Stomach (tissue), 9 donors: ENCODE measurements around the gene COMMD9. TPM values are rescaled to one million over a fixed set of nuclear protein-coding genes. Genes with fewer than 3 reads are reported as not detected.

ENCODE experiments used
- DNase-seq, 2 donors: peaks; one replicate each; pipeline versions ENCODE4 v3.0.0 to v3.0.0-alpha.2; 2013 to 2019
- H3K27ac ChIP-seq, 5 donors: fragments of 200-600 bp in 4 of 5; sonication (generic) in 4 of 5; one replicate each; pipeline ENCODE4 v1.5.1; 2013 to 2019; ENCODE audit warnings: mild to moderate bottlenecking in 1 of 5, moderate library complexity in 1 of 5
- H3K27me3 ChIP-seq, 3 donors: fragments of 200-600 bp; sonication (generic); one replicate each; pipeline ENCODE4 v1.5.1; 2017 to 2019; ENCODE audit warnings: mixed run types in 1 of 3
- H3K36me3 ChIP-seq, 4 donors: fragments of 200-600 bp; sonication (generic); 1 replicate in 3 of 4; 2 replicates in 1 of 4; pipeline ENCODE4 v1.5.1; 2016 to 2019
- H3K4me1 ChIP-seq, 4 donors: fragments of 200-600 bp; sonication (generic); one replicate each; pipeline ENCODE4 v1.5.1; 2016 to 2019
- H3K4me3 ChIP-seq, 4 donors: fragments of 200-600 bp; sonication (generic) in 3 of 4; one replicate each; pipeline ENCODE4 v1.5.1; 2016 to 2019; ENCODE audit warnings: mild to moderate bottlenecking in 1 of 4
- H3K9me3 ChIP-seq, 4 donors: fragments of 200-600 bp; sonication (generic); one replicate each; pipeline ENCODE4 v1.5.1; 2016 to 2019
- EP300 ChIP-seq: sonication (generic); formaldehyde crosslinking; IDR thresholded peaks from one replicate; pipeline ENCODE4 v1.6.1; 2017; ENCODE audit warnings: antibody characterized with exemption
- POLR2A ChIP-seq, 4 donors: fragments of 450-650 bp; IDR thresholded peaks; one replicate each; pipeline ENCODE4 v1.6.1; 2016; ENCODE audit warnings: antibody characterized with exemption in 4 of 4, control low read depth in 2 of 4, mild to moderate bottlenecking in 1 of 4, moderate library complexity in 1 of 4
- POLR2AphosphoS5 ChIP-seq, 3 donors: sonication (generic); formaldehyde crosslinking; IDR thresholded peaks; one replicate each; pipeline ENCODE4 v1.6.1; 2016; ENCODE audit warnings: antibody characterized with exemption in 3 of 3
- WGBS, 5 donors: extraction: QIAGEN DNeasy Blood & Tissue Kit in 3 of 5; methylation state at CpG; one replicate each; pipeline versions ENCODE4 v1.1.5 to v1.1.7; 2013 to 2018; 5-methylcytosine and 5-hydroxymethylcytosine counted together
- intact Hi-C: fragments of 100-400 bp; cut with DNase I; formaldehyde crosslinking; loops from one replicate; pipeline ENCODE4 v1.15.1; 2023; ENCODE audit warnings: low total_unique reads
- polyA plus RNA-seq, 3 donors: library from polyadenylated mRNA; stranded (reverse); fragments of 200-250 nt; gene quantifications; one replicate each; pipeline ENCODE4 v1.2.3, GENCODE V29; 2013
- total RNA-seq, 5 donors: library from RNA; depleted of rRNA; stranded (reverse); fragments of >200 nt; gene quantifications; one replicate each; pipeline versions ENCODE4 v1.1.0 to v1.2.3, GENCODE V29; 2014 to 2016
- TF ChIP-seq, protein P1 (sequence below), 7 experiments: fragments of 450-650 bp in 4 of 7; fragments of 200-600 bp in 3 of 7; sonication (generic) in 3 of 7; IDR thresholded peaks; one replicate each; pipeline ENCODE4 v1.5.1; 2016 to 2019; ENCODE audit warnings: antibody characterized with exemption in 7 of 7, control low read depth in 2 of 7, mild to moderate bottlenecking in 1 of 7
- donor health status: healthy with polysubstance abuse.
- donor health status: Bipolar disorder and iron deficiency.
- donor health status: healthy.

The COMMD9 gene
- total and polyA plus RNA-seq, 8 donors: 2.9 to 53.8 (median 31.2) TPM

DNA sequence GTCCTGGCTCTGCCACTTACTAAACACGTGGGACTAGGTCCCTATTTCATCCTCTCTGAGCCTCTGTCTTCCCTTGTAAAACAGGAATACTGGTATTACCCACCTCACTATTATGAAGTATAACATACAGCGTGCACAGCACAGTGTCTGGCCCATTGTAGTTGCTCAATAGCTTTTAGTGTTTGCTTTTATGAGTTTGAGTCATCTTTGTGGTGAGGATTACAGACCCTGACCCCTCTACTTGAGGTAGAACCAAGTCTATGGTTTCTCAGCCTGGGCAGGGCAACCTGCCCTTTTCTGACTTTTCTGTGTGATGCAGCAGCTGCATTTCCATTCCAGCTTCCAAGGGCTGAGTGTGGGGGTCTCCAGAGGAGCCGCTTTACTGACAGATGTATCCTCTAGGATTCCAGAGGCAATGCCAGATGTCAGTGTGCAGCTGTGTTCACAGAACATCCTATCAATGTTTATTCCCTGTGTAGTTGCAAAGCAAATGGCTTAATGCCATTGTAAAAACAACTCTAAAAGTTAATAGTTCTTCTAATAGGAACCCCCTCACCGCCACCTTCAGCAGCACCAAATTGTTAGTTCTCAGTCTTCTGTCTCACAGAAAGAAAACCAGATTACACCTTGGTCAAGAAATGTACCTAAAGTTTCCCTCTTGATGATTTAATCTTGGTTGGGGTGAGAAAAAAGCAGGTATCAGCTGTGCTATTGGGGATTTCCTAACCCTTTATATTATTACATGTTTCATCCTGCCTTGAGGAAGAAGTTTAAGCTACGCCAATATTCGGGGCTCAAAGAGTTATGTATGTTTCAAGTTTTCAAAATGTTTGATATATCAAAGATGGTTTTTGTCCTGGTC, 23.6 kb upstream of the COMMD9 start:
- 62 to 68% (median 63%) methylated on average over 6 of the region's 6 CpGs for WGBS, 5 donors
- no peaks in the 10 kb centered on the region for H3K4me1 ChIP-seq

GRCh38 chr11:36311926-36312595, 22.8 kb upstream of the COMMD9 start:
- Histone ChIP-seq H3K36me3 (no peaks in the 10 kb centered on the region), H3K4me1 (no peaks in the 10 kb centered on the region), H3K9me3 (no peaks in the 10 kb centered on the region), H3K27ac (no peak overlapping the region), H3K27me3 (no peaks in the 10 kb centered on the region), H3K4me3 (no peak overlapping the region)
- intact Hi-C loops: no loop called here
- 84 to 94% (median 88%) methylated on average over 4 of the region's 4 CpGs for WGBS, 5 donors
- TF ChIP-seq POLR2AphosphoS5 (IDR thresholded peaks at IDR 0.05) (no peak), POLR2A (IDR thresholded peaks at IDR 0.05) (no peak), EP300 (no peak)
- TF ChIP-seq, protein P1, sequence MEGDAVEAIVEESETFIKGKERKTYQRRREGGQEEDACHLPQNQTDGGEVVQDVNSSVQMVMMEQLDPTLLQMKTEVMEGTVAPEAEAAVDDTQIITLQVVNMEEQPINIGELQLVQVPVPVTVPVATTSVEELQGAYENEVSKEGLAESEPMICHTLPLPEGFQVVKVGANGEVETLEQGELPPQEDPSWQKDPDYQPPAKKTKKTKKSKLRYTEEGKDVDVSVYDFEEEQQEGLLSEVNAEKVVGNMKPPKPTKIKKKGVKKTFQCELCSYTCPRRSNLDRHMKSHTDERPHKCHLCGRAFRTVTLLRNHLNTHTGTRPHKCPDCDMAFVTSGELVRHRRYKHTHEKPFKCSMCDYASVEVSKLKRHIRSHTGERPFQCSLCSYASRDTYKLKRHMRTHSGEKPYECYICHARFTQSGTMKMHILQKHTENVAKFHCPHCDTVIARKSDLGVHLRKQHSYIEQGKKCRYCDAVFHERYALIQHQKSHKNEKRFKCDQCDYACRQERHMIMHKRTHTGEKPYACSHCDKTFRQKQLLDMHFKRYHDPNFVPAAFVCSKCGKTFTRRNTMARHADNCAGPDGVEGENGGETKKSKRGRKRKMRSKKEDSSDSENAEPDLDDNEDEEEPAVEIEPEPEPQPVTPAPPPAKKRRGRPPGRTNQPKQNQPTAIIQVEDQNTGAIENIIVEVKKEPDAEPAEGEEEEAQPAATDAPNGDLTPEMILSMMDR (IDR thresholded peaks at IDR 0.05): no peak
- DNase-seq: no peak

More for the DNA sequence above, 23.6 kb upstream of the COMMD9 start:
- intact Hi-C loops: no loop called here
- no peak overlapping the region for H3K4me3 ChIP-seq
- no peaks in the 10 kb centered on the region for H3K27me3 ChIP-seq
- DNase-seq: peak in 1 of 2 donors; percentile 36
- TF ChIP-seq POLR2A (IDR thresholded peaks at IDR 0.05) (no peak), POLR2AphosphoS5 (IDR thresholded peaks at IDR 0.05) (no peak), EP300 (no peak)
- TF ChIP-seq, protein P1 (IDR thresholded peaks at IDR 0.05): no peak
- no peak overlapping the region for H3K27ac ChIP-seq
- no peaks in the 10 kb centered on the region for H3K9me3 ChIP-seq
- H3K36me3 ChIP-seq: no peaks in the 10 kb centered on the region

DNA sequence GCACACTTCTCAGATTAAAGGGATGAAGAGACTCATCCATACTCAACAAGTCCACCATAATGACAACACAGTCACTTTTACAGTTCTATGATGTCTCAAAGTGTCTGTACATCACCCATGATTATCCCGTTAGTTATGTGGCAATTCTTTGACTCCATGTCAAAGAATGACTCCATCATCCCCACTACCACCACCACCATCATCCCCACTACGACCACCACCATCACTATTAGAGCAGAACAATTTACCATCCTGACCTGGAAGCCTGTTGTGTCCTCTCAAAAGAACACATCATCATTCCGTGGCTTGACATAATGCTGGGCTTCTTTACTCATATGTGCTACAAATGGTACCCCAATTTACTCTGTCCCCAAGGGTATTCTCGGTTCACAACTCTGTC, 20.6 kb upstream of the COMMD9 start:
- Histone ChIP-seq H3K27me3 (no peaks in the 10 kb centered on the region), H3K36me3 (no peaks in the 10 kb centered on the region), H3K9me3 (no peaks in the 10 kb centered on the region), H3K4me3 (no peak overlapping the region), H3K27ac (no peak overlapping the region), H3K4me1 (no peaks in the 10 kb centered on the region)
- DNase-seq: no peak
- no peak for TF ChIP-seq POLR2AphosphoS5 (IDR thresholded peaks at IDR 0.05)
- no peak for TF ChIP-seq POLR2A (IDR thresholded peaks at IDR 0.05)
- no peak for TF ChIP-seq EP300
- TF ChIP-seq, protein P1 (IDR thresholded peaks at IDR 0.05): no peak
- intact Hi-C loops: loop anchor here (10.0 kb wide), 2 partner anchors 55 to 165 kb away; no protein-coding TSS in a partner anchor
- 90 to 93% (median 91%) methylated on average over 4 of the region's 4 CpGs for WGBS, 5 donors

GRCh38 chr11:36308577-36308976, 19.4 kb upstream of the COMMD9 start:
- no peak for DNase-seq
- H3K36me3 ChIP-seq: no peaks in the 10 kb centered on the region
- intact Hi-C loops: loop anchor here (10.0 kb wide), 2 partner anchors 56 to 166 kb away; no protein-coding TSS in a partner anchor
- no peak for TF ChIP-seq POLR2A (IDR thresholded peaks at IDR 0.05)
- no peak for TF ChIP-seq EP300
- peak in 2 of 3 donors; percentile 12 to 15 for TF ChIP-seq POLR2AphosphoS5 (IDR thresholded peaks at IDR 0.05)
- TF ChIP-seq, protein P1 (IDR thresholded peaks at IDR 0.05): no peak
- no peaks in the 10 kb centered on the region for H3K27me3 ChIP-seq
- 16 to 40% (median 19%) methylated on average over 1 of the region's 1 CpG for WGBS, 5 donors
- H3K4me3 ChIP-seq: no peak overlapping the region
- no peaks in the 10 kb centered on the region for H3K4me1 ChIP-seq
- H3K27ac ChIP-seq: no peak overlapping the region
- no peaks in the 10 kb centered on the region for H3K9me3 ChIP-seq
